ENCODE data around the gene DPP6.

DPP6 gene

GRCh38 chr7:154912871-154913637, 860.9 kb downstream of the DPP6 start:
- TF ChIP-seq CTCF (IDR thresholded peaks at IDR 0.05; ENCODE audit: low read depth, low read length) = no peak
- H3K4me3 ChIP-seq (ENCODE audit: low read depth, low read length) = no peak overlapping the region

- peak overlapping the region; percentile 34 for H3K4me3 ChIP-seq (ENCODE audit: low read depth, low read length)
- peak; percentile 87 for TF ChIP-seq CTCF (IDR thresholded peaks at IDR 0.05; ENCODE audit: low read depth, low read length)
These were observed 861.6 kb downstream of the DPP6 start for GRCh38 chr7:154913638-154914307.

- H3K4me3 ChIP-seq (ENCODE audit: low read depth, low read length) = peak overlapping the region; percentile 34; the same call in 1 of the 2 replicates
- TF ChIP-seq CTCF (IDR thresholded peaks at IDR 0.05; ENCODE audit: low read depth, low read length) = no peak
These were observed 862.3 kb downstream of the DPP6 start for GRCh38 chr7:154914308-154914995.

- no peak for TF ChIP-seq CTCF (IDR thresholded peaks at IDR 0.05; ENCODE audit: low read depth, low read length)
- H3K4me3 ChIP-seq (ENCODE audit: low read depth, low read length) = no peak overlapping the region
These were observed 862.8 kb downstream of the DPP6 start for GRCh38 chr7:154914996-154915380.

GRCh38 chr7:154915600-154915999, 863.4 kb downstream of the DPP6 start:
- H3K4me3 ChIP-seq (ENCODE audit: low read depth, low read length) = no peak overlapping the region
- no peak for TF ChIP-seq CTCF (IDR thresholded peaks at IDR 0.05; ENCODE audit: low read depth, low read length)

GRCh38 chr7:154916381-154916780, 864.2 kb downstream of the DPP6 start:
- no peak overlapping the region for H3K4me3 ChIP-seq (ENCODE audit: low read depth, low read length)
- TF ChIP-seq CTCF (IDR thresholded peaks at IDR 0.05; ENCODE audit: low read depth, low read length) = no peak
